ENCODE measurements around the gene RBM23.

DNA sequence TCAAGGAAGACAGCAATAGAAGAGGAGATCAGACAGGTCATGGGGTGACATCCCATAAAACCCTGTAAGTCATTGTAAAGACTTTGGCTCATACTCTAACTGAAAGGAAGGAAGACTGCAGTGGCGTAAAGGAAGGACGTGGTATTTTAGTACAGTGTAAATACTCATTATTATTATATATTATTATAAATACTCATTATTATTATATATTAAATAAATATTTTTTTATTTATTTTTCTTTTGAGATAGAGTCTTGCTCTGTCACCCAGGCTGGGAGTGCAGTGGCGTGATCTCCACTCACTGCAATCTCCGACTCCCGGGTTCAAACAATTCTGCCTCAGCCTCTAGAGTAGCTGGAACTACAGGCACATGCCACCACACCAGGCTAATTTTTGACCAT, 62.5 kb downstream of the RBM23 start:
- TF ChIP-seq, protein P1, sequence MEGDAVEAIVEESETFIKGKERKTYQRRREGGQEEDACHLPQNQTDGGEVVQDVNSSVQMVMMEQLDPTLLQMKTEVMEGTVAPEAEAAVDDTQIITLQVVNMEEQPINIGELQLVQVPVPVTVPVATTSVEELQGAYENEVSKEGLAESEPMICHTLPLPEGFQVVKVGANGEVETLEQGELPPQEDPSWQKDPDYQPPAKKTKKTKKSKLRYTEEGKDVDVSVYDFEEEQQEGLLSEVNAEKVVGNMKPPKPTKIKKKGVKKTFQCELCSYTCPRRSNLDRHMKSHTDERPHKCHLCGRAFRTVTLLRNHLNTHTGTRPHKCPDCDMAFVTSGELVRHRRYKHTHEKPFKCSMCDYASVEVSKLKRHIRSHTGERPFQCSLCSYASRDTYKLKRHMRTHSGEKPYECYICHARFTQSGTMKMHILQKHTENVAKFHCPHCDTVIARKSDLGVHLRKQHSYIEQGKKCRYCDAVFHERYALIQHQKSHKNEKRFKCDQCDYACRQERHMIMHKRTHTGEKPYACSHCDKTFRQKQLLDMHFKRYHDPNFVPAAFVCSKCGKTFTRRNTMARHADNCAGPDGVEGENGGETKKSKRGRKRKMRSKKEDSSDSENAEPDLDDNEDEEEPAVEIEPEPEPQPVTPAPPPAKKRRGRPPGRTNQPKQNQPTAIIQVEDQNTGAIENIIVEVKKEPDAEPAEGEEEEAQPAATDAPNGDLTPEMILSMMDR (IDR thresholded peaks at IDR 0.05; ENCODE audit: poor library complexity, severe bottlenecking), result no peak
- TF ChIP-seq EP300 (conservative IDR thresholded peaks at IDR 0.05; ENCODE audit: poor library complexity, severe bottlenecking), result no peak
- no peak for TF ChIP-seq MXI1 (conservative IDR thresholded peaks at IDR 0.05; ENCODE audit: poor library complexity, severe bottlenecking)
- no peak for TF ChIP-seq EZH2 (IDR thresholded peaks at IDR 0.05; ENCODE audit: borderline replicate concordance, insufficient read depth, low read length, poor library complexity, severe bottlenecking)
- TF ChIP-seq POLR2AphosphoS5 (IDR thresholded peaks at IDR 0.05), result no peak
- TF ChIP-seq RAD21 (conservative IDR thresholded peaks at IDR 0.05), result no peak
